Activated CD8-positive, alpha-beta T cell treated with anti-CD3 and anti-CD28 coated beads for 36 hours (primary cell): Measurements from ENCODE around the gene CIPC. TPM values are rescaled to one million over a fixed set of nuclear protein-coding genes. Genes with fewer than 3 reads are reported as not detected.

Source experiments
- ATAC-seq: fragments of 200-7000 bp; cut with Tn5 transposase; one replicate; pipeline ENCODE4 v1.10.0; 2021; ENCODE audit warnings: mild to moderate bottlenecking, moderate library complexity
- CTCF ChIA-PET: fragments of 350-600 bp; sonication (Branson Sonifier 250); formaldehyde crosslinking; loops from one replicate; lab custom pipeline; 2021; ENCODE audit warnings: antibody characterized with exemption; lab: Charles Lee
- POLR2A ChIA-PET: fragments of 350-600 bp; sonication (Branson Sonifier 250); formaldehyde crosslinking; loops from one replicate; lab custom pipeline; 2021; ENCODE audit warnings: antibody characterized with exemption; lab: Charles Lee
- DNase-seq: peaks from one replicate; pipeline ENCODE4 v3.0.0-alpha.2; 2020
- H3K27ac Mint-ChIP-seq: one replicate; pipeline ENCODE4 v1.8.0; 2021; ENCODE audit warnings: mild to moderate bottlenecking, mixed read lengths
- H3K27me3 Mint-ChIP-seq: one replicate; pipeline ENCODE4 v1.8.0; 2021; ENCODE audit warnings: mixed read lengths
- H3K36me3 Mint-ChIP-seq: one replicate; pipeline ENCODE4 v1.8.0; 2021; ENCODE audit warnings: low read depth, mixed read lengths
- H3K4me1 Mint-ChIP-seq: one replicate; pipeline ENCODE4 v1.8.0; 2021; ENCODE audit warnings: low read depth, mixed read lengths
- H3K4me3 Mint-ChIP-seq: one replicate; pipeline ENCODE4 v1.8.0; 2021; ENCODE audit warnings: mild to moderate bottlenecking, moderate library complexity, mixed read lengths
- H3K9me3 Mint-ChIP-seq: one replicate; pipeline ENCODE4 v1.8.0; 2021; ENCODE audit warnings: mixed read lengths
- intact Hi-C: fragments of 100-400 bp; cut with micrococcal nuclease; formaldehyde crosslinking; loops from one replicate; pipeline ENCODE4 v1.10.0; 2022
- total RNA-seq, 2 experiments: library from RNA; stranded (reverse); gene quantifications; one replicate each; pipeline ENCODE4 v1.2.3, GENCODE V29; 2021
- TF ChIP-seq, protein P1 (sequence below): fragments of 200-600 bp; IDR thresholded peaks from one replicate; pipeline ENCODE4 v1.8.0; 2022; ENCODE audit warnings: antibody characterized with exemption, mild to moderate bottlenecking

Gene CIPC
- total RNA-seq, 2 experiments from 2014 or later, result 8.8 to 9.6 TPM

DNA sequence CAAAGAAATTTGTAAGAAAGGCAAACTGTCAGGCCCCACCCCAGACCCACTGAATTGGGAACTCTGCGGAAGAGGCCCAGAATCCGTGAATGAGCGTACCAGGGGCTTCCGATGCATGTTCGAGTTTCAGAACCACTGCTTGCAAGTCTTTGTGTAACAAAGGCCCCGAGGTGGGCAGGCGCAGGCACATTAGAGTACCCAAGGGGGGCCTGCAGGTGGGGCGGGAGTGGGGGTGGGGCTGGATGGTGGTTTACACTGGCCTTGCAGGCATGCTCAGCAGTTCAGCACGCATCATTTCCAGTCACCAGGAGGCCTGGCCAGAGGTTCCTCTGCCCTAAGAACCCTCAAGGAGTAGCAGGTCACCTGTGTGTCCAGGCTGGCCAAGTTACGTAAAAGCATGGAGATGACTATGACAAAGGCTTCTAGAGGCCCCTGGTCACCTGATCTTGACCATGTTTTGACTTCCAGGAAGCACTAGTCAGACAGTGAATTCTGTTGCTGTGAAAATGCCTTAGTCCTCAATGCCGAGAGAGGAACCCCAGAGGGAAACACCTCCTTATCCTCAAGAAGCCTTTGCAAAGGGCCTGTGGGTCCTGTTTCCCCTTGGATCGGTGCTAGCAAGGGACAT, 36.3 kb upstream of the CIPC start:
- TF ChIP-seq, protein P1, sequence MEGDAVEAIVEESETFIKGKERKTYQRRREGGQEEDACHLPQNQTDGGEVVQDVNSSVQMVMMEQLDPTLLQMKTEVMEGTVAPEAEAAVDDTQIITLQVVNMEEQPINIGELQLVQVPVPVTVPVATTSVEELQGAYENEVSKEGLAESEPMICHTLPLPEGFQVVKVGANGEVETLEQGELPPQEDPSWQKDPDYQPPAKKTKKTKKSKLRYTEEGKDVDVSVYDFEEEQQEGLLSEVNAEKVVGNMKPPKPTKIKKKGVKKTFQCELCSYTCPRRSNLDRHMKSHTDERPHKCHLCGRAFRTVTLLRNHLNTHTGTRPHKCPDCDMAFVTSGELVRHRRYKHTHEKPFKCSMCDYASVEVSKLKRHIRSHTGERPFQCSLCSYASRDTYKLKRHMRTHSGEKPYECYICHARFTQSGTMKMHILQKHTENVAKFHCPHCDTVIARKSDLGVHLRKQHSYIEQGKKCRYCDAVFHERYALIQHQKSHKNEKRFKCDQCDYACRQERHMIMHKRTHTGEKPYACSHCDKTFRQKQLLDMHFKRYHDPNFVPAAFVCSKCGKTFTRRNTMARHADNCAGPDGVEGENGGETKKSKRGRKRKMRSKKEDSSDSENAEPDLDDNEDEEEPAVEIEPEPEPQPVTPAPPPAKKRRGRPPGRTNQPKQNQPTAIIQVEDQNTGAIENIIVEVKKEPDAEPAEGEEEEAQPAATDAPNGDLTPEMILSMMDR, result no peak
- Mint-ChIP-seq H3K27me3 (no peaks in the 10 kb centered on the region), H3K9me3 (no peaks in the 10 kb centered on the region), H3K4me1 (no peaks in the 10 kb centered on the region), H3K4me3 (no peak overlapping the region), H3K36me3 (no peaks in the 10 kb centered on the region), H3K27ac (no peak overlapping the region)
- ChIA-PET POLR2A (no interaction called here), CTCF (interaction anchor here (1.4 to 8.9 kb wide), 6 partner anchors 8 to 187 kb away, joined by 3 to 133 read pairs (median 28); no protein-coding TSS in a partner anchor)
- no peak for ATAC-seq
- no peak for DNase-seq
- intact Hi-C loops, result no loop called here

DNA sequence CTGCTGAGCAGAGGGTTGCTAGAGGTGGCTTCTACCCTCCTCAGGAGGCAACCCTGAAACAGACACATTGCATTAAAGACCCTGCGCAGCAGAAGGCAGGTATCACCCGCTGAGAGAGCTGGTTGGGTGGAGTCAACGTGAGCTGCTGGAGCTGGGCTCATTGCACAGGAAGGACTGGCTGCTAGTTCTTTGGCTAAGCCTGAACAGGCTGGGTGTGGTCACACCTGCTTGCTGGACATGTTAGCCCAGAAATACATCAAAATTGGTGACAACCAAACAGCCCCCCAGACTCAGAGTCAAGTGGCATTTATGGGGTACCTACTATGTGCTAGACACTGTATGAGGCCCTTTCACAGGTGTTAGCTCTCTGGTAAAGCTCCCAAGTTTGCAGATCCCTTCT, 35.8 kb upstream of the CIPC start:
- no peaks in the 10 kb centered on the region for H3K27me3 Mint-ChIP-seq
- H3K4me3 Mint-ChIP-seq, result no peak overlapping the region
- ChIA-PET POLR2A (no interaction called here), CTCF (interaction anchor here (1.4 to 8.9 kb wide), 4 partner anchors 8 to 187 kb away, joined by 3 to 133 read pairs (median 26); no protein-coding TSS in a partner anchor)
- no peak overlapping the region for H3K27ac Mint-ChIP-seq
- no peaks in the 10 kb centered on the region for H3K4me1 Mint-ChIP-seq
- ATAC-seq (no peak), DNase-seq (no peak)
- no peaks in the 10 kb centered on the region for H3K36me3 Mint-ChIP-seq
- TF ChIP-seq, protein P1, result no peak
- intact Hi-C loops, result no loop called here
- no peaks in the 10 kb centered on the region for H3K9me3 Mint-ChIP-seq

DNA sequence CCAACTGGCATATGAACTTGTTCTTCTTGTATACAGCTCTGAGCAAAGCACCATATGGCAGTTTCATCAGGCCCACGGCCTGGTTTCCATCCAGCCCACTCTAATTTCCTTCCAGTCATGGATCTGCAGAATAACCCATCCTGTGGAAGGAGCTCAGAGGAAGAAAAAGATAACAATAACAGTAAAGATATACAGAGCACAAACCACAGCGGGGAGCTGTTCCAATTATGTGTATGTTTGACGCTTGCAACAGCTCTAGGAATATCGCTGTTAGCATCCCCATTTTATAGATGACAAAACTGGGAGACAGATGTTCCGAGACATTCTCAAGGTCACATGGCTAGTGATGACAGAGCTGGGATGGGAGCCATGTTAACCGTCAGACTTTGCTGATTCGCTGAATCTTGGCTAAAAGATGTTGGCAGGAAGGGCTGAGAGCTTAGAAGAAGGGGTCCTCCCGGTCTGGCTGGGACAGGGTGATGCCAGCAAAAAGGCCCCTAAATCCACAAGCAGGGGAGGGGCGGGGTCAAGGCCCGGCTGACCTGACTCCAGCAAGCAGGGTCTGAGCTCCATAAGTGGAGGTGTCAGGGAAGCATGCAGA, 34.4 kb upstream of the CIPC start:
- peaks cover 1% of the 10 kb centered on the region for H3K27me3 Mint-ChIP-seq
- POLR2A ChIA-PET, result interaction anchor here (0.6 to 1.4 kb wide), 3 partner anchors 9 to 195 kb away, joined by 3 to 4 read pairs (median 3); no protein-coding TSS in a partner anchor
- H3K36me3 Mint-ChIP-seq, result no peaks in the 10 kb centered on the region
- TF ChIP-seq, protein P1, result no peak
- no peaks in the 10 kb centered on the region for H3K4me1 Mint-ChIP-seq
- no peak for ATAC-seq
- no peak overlapping the region for H3K4me3 Mint-ChIP-seq
- no peaks in the 10 kb centered on the region for H3K9me3 Mint-ChIP-seq
- intact Hi-C loops, result no loop called here
- no peak overlapping the region for H3K27ac Mint-ChIP-seq
- CTCF ChIA-PET, result interaction anchor here (0.8 to 8.9 kb wide), 7 partner anchors 8 to 355 kb away, joined by 3 to 133 read pairs (median 7); no protein-coding TSS in a partner anchor
- DNase-seq, result no peak

DNA sequence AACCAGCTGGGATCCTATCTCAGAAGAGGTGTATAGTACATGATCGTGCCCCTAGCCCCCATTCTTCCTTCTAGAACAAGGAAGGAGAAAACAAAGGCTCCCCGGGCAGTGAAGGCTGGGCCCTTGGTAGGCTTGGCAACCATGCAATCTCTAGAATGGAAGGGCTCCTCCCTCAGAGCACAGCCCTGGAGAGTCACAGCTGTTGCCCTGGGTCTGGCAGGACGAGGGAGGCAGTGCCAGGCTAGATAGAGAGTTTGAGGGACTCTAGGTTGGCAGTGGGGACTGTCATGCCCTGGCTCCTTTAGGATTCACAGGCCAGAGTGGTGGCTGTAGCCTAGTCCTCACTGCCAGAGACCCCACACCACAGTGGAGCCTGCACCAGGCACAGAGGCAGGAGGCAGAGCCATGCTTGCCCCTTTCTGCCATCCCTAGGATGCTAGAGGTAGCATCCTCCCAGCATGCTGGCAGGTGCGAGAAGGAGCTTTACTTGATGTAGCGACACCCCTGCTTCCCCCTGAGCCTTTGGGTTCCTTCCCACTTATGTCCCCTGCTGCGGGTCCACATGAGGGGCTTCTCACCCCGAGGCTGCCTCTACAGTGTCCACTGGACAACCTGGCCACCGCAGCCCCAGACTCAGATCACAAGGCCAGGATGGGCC, 33.4 kb upstream of the CIPC start:
- H3K4me3 Mint-ChIP-seq, result no peak overlapping the region
- CTCF ChIA-PET, result interaction anchor here (1.0 to 8.9 kb wide), 5 partner anchors 11 to 356 kb away, joined by 4 to 133 read pairs (median 24); no protein-coding TSS in a partner anchor
- TF ChIP-seq, protein P1, result no peak
- POLR2A ChIA-PET, result interaction anchor here (0.5 to 1.4 kb wide), 2 partner anchors 102 to 196 kb away, joined by 3 to 4 read pairs; no protein-coding TSS in a partner anchor
- H3K9me3 Mint-ChIP-seq, result no peaks in the 10 kb centered on the region
- intact Hi-C loops, result no loop called here
- H3K4me1 Mint-ChIP-seq, result no peaks in the 10 kb centered on the region
- DNase-seq, result no peak
- no peak for ATAC-seq
- no peak overlapping the region for H3K27ac Mint-ChIP-seq
- H3K27me3 Mint-ChIP-seq, result peaks cover 1% of the 10 kb centered on the region
- H3K36me3 Mint-ChIP-seq, result no peaks in the 10 kb centered on the region
